ENCODE data around the gene PLA2G10. TPM values are rescaled to one million over a fixed set of nuclear protein-coding genes. Genes with fewer than 3 reads are reported as not detected.

PLA2G10 gene
- total RNA-seq = not detected in 2 replicates

GRCh38 chr16:14694129-14694528, at the start of gene PLA2G10:
Gene PLA2G10 (minus strand): TSS chr16:14694308. CDS start chr16:14694229, 79 bp downstream.

DNA sequence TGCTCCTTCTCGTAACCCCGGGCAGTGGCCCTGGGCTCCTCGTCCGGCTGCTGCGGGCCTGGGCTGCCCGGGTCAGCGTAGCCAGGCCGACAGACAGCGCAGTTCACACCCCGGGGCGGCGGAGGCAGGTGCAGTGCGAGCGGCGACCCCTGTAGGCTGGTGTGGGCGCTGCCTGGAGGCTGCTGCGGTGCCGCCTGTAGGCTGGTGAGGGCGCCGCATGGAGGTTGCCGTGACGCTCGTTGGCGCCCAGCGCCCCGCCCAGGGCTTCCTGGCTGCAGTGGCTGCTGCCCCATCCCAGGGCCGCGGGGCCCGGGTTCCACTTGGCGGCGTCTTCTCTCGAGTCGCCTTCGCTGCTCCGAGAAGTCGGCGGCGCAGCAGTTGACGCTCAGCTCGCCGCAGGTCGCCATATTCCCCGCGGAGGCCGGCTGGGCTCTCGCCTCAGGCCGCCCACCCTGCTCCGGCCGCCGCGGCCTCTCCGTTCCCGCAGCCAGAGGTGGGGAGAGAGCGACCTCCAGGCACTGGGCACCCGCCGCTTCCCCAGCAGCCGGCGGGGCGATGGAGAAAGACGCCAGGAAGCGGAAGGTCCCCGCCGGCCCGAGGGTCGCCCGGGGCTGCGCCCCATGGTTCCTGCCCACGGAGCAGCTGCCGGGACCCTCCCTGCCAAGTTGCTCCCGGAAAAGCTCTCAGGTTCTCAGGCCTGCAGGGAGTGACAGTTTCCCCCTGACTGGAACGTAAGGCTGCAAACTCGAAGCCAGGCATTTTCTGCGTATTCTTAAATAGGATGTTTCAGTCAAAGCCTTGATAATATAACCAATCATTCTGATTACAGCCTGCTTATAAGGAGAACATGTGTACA, 48.4 kb upstream of the PLA2G10 start, which contains the start of gene NPIPA2:
TSS of gene NPIPA2 (plus strand) at position 261 of the 856 bp plus-strand sequence. CDS start 5,533 bp downstream, outside the sequence.

DNA sequence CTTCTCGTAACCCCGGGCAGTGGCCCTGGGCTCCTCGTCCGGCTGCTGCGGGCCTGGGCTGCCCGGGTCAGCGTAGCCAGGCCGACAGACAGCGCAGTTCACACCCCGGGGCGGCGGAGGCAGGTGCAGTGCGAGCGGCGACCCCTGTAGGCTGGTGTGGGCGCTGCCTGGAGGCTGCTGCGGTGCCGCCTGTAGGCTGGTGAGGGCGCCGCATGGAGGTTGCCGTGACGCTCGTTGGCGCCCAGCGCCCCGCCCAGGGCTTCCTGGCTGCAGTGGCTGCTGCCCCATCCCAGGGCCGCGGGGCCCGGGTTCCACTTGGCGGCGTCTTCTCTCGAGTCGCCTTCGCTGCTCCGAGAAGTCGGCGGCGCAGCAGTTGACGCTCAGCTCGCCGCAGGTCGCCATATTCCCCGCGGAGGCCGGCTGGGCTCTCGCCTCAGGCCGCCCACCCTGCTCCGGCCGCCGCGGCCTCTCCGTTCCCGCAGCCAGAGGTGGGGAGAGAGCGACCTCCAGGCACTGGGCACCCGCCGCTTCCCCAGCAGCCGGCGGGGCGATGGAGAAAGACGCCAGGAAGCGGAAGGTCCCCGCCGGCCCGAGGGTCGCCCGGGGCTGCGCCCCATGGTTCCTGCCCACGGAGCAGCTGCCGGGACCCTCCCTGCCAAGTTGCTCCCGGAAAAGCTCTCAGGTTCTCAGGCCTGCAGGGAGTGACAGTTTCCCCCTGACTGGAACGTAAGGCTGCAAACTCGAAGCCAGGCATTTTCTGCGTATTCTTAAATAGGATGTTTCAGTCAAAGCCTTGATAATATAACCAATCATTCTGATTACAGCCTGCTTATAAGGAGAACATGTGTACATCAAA, 9.3 kb upstream of the PLA2G10 start, which contains the start of gene NPIPA3:
TSS of gene NPIPA3 (plus strand) at position 256 of the 856 bp plus-strand sequence. CDS start 5,533 bp downstream, outside the sequence.

DNA sequence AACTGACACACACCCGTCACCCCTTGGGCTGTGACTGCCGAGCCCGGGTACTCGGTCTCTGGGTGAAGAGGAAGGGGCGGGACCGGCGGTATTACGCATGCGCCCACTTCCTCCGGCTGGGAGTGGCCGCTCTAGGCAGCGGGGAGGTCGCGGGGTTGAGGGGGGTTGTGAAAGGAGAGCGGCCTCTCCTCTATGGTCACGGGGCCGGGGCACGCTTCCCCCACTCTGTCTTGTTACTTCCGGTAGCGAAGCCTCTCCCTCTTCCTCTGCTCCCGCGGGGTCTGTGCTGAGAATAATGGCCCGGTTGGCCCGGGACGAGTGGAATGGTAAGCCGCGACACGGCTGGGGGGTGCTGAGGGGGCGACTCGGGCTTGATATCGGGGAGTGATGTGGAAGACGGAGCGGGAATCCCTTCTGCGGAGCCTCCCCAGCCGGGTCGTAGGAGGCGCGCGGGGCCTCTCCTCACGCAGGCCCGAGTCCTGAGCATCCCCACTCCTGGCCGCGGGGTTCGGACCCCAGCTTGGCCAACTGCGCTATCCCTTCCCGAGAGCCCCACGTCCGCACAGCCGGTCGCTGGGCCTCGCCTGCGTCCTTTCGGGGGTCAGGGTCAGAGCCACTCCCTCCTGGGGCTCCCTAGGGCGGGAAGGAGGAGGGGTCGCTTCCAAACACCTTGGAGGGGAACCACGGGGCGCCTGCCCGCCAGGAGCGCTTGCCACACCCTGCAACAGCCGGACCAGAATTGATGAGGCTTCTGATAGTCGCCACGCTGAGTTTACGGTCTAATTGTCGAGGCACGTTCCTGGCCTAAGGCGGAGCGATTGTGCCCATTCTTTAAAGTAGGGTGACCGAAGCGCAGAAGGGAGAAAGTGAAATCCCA, 61.2 kb downstream of the PLA2G10 start, which contains the start of gene BFAR:
TSS of gene BFAR (plus strand) at position 259 of the 877 bp plus-strand sequence. CDS start 11,396 bp downstream, outside the sequence.

GRCh38 chr16:14629919-14630619, 64.0 kb downstream of the PLA2G10 start, which contains the start of gene PARN:
Gene PARN (minus strand): TSS chr16:14630260. CDS start chr16:14630125, 135 bp downstream.

Other genes starting within 250 kb of the PLA2G10 start
- gene PARN, start 64.0 kb downstream of the PLA2G10 start, total RNA-seq = 32.3 and 41.6 TPM in 2 replicates
- gene BFAR, start 61.4 kb downstream of the PLA2G10 start, total RNA-seq = 101 and 102 TPM in 2 replicates
- 0.33 and 1.2 TPM in 2 replicates for gene NPIPA3, start 9.1 kb upstream of the PLA2G10 start, total RNA-seq
- 0.33 and 1.2 TPM in 2 replicates for gene NPIPA2, start 48.2 kb upstream of the PLA2G10 start, total RNA-seq
- 122 and 148 TPM in 2 replicates for gene NOMO1, start 139.4 kb upstream of the PLA2G10 start, total RNA-seq
- 79.7 and 90.5 TPM in 2 replicates for gene NPIPA1, start 243.1 kb upstream of the PLA2G10 start, total RNA-seq